Measurements from ENCODE around the gene BORCS5.
"Not testable (repeated sequence)": the region's sequence is repeated elsewhere in the genome, so short reads cannot be mapped to it uniquely, and the experiment has no call there.

Gene BORCS5

GRCh38 chr12:12356896-12357718 is at the start of gene BORCS5:
Gene BORCS5, plus strand, starts transcription at chr12:12357078. Its CDS starts 374 bp downstream, at chr12:12357452.
- peak; percentile 63 to 71 for DNase-seq (ENCODE audit: low read depth in 2 of 2)

- DNase-seq (ENCODE audit: low read depth in 2 of 2): not testable (repeated sequence)
Measured at GRCh38 chr12:12310695-12311094, 46.2 kb upstream of the BORCS5 start.

GRCh38 chr12:12315838-12316237 is 41.0 kb upstream of the BORCS5 start:
- DNase-seq (ENCODE audit: low read depth in 2 of 2): no peak

GRCh38 chr12:12319451-12320183 is 37.3 kb upstream of the BORCS5 start:
- DNase-seq (ENCODE audit: low read depth in 2 of 2): no peak

- DNase-seq (ENCODE audit: low read depth in 2 of 2): no peak
Measured at GRCh38 chr12:12323118-12323517, 33.8 kb upstream of the BORCS5 start.

GRCh38 chr12:12323591-12323990 is 33.3 kb upstream of the BORCS5 start:
- peak; percentile 80 to 81 for DNase-seq (ENCODE audit: low read depth in 2 of 2)

GRCh38 chr12:12326262-12326661 is 30.6 kb upstream of the BORCS5 start:
- no peak for DNase-seq (ENCODE audit: low read depth in 2 of 2)

- no peak for DNase-seq (ENCODE audit: low read depth in 2 of 2)
Measured at GRCh38 chr12:12327802-12328201, 29.1 kb upstream of the BORCS5 start.

- no peak for DNase-seq (ENCODE audit: low read depth in 2 of 2)
Measured at GRCh38 chr12:12331244-12331771, 25.6 kb upstream of the BORCS5 start.

GRCh38 chr12:12331896-12332295 is 25.0 kb upstream of the BORCS5 start:
- no peak for DNase-seq (ENCODE audit: low read depth in 2 of 2)

GRCh38 chr12:12333407-12334366 is 23.2 kb upstream of the BORCS5 start:
- no peak for DNase-seq (ENCODE audit: low read depth in 2 of 2)

GRCh38 chr12:12334367-12335040 is 22.4 kb upstream of the BORCS5 start:
- no peak for DNase-seq (ENCODE audit: low read depth in 2 of 2)

- no peak for DNase-seq (ENCODE audit: low read depth in 2 of 2)
Measured at GRCh38 chr12:12336049-12336411, 20.8 kb upstream of the BORCS5 start.

- no peak for DNase-seq (ENCODE audit: low read depth in 2 of 2)
Measured at GRCh38 chr12:12336511-12336910, 20.4 kb upstream of the BORCS5 start.

GRCh38 chr12:12338527-12339168 is 18.2 kb upstream of the BORCS5 start:
- DNase-seq (ENCODE audit: low read depth in 2 of 2): no peak

- no peak for DNase-seq (ENCODE audit: low read depth in 2 of 2)
Measured at GRCh38 chr12:12349711-12350665, 6.9 kb upstream of the BORCS5 start, which contains the start of gene MANSC1. Gene MANSC1, minus strand, starts transcription at chr12:12350242. Its CDS starts 6,928 bp downstream, at chr12:12343314.

- no peak for DNase-seq (ENCODE audit: low read depth in 2 of 2)
Measured at GRCh38 chr12:12350868-12351463, 5.9 kb upstream of the BORCS5 start.

GRCh38 chr12:12351468-12352185 is 5.3 kb upstream of the BORCS5 start:
- DNase-seq (ENCODE audit: low read depth in 2 of 2): not testable (repeated sequence)
